GM12878 (cell line): ENCODE data around the gene LDLRAP1. TPM values are rescaled to one million over a fixed set of nuclear protein-coding genes. Genes with fewer than 3 reads are reported as not detected.
A peak's percentile ranks its signal among the peaks of the same experiment; 100 is the strongest.

Experiments used
- ATAC-seq: fragments of 200-7000 bp; cut with Tn5 transposase; 3 replicates; pipeline ENCODE4 v1.9.1; 2020; ENCODE audit warnings: mild to moderate bottlenecking, moderate library complexity
- BruUV-seq: library from RNA; stranded (reverse); fragments of 400-500 nt; replicated peaks from 2 replicates; lab custom pipeline; 2021; lab: Mats Ljungman, UMichigan
- CTCF ChIA-PET: fragments of 300-600 bp; sonication (Branson Sonifier 250); formaldehyde crosslinking; extraction: SDS; loops from one replicate; lab custom pipeline; 2021; ENCODE audit warnings: inconsistent platforms; lab: Yijun Ruan, JAX
- POLR2A ChIA-PET: fragments of 350-600 bp; formaldehyde crosslinking; extraction: SDS; loops from one replicate; lab custom pipeline; 2021; ENCODE audit warnings: inconsistent platforms; lab: Charles Lee
- RAD21 ChIA-PET: fragments of 300-600 bp; sonication (Branson Sonifier 250); formaldehyde crosslinking; loops from one replicate; lab custom pipeline; 2023; ENCODE audit warnings: antibody characterized with exemption; ENCODE audit not compliant: unreplicated experiment; lab: Charles Lee
- SMC1A ChIA-PET: fragments of 300-600 bp; sonication (Branson Sonifier 250); formaldehyde crosslinking; loops from one replicate; lab custom pipeline; 2023; ENCODE audit not compliant: unreplicated experiment, uncharacterized antibody; lab: Charles Lee
- DNase-seq: peaks from one replicate; pipeline ENCODE4 v3.0.0-alpha.2; 2011; ENCODE audit warnings: low read depth, low spot score
- FAIRE-seq: peaks from 3 replicates; lab custom pipeline; 2011; peaks lifted over from hg19 to GRCh38; lab: Jason Lieb, UNC
- H2AFZ ChIP-seq: 2 replicates; pipeline ENCODE4 v1.6.0; 2011; ENCODE audit warnings: low read depth, low read length, control low read depth; ENCODE audit not compliant: control insufficient read depth
- H3K27ac ChIP-seq: 2 replicates; pipeline ENCODE4 v1.5.1; 2011; ENCODE audit warnings: control low read depth; ENCODE audit not compliant: control insufficient read depth, insufficient read depth
- H3K27me3 ChIP-seq, 2 experiments: replicated peaks in 1 of 2; 2 replicates each; pipeline versions ENCODE4 v1.6.0 to v1.6.1; 2011; ENCODE audit warnings: low read length in 1 of 2; ENCODE audit not compliant: control insufficient read depth in 2 of 2, insufficient read depth in 2 of 2
- H3K36me3 ChIP-seq, 2 experiments: 2 replicates each; pipeline ENCODE4 v1.5.1; 2011; ENCODE audit warnings: low read length in 1 of 2; ENCODE audit not compliant: control insufficient read depth in 2 of 2, insufficient read depth in 2 of 2
- H3K4me1 ChIP-seq: 2 replicates; pipeline ENCODE4 v1.6.1; 2011; ENCODE audit warnings: mild to moderate bottlenecking, low read length, moderate library complexity, mixed read lengths; ENCODE audit not compliant: control insufficient read depth, insufficient read depth
- H3K4me2 ChIP-seq: 2 replicates; pipeline ENCODE4 v1.6.0; 2011; ENCODE audit warnings: control low read depth; ENCODE audit not compliant: control insufficient read depth, insufficient read depth
- H3K4me3 ChIP-seq: fragments of 200-600 bp; sonication (generic); 2 replicates; pipeline ENCODE4 v1.5.1; 2016
- H3K79me2 ChIP-seq: 2 replicates; pipeline ENCODE4 v1.6.0; 2011; ENCODE audit warnings: low read length; ENCODE audit not compliant: control insufficient read depth, insufficient read depth
- H3K9ac ChIP-seq: 2 replicates; pipeline ENCODE4 v1.8.0; 2011; ENCODE audit warnings: low read length, control low read depth, mixed read lengths; ENCODE audit not compliant: control insufficient read depth, insufficient read depth
- H3K9me3 ChIP-seq: replicated peaks from 3 replicates; pipeline ENCODE4 v1.5.1; 2011; ENCODE audit warnings: mild to moderate bottlenecking, low read length; ENCODE audit not compliant: control insufficient read depth, insufficient read depth
- H4K20me1 ChIP-seq: 2 replicates; pipeline ENCODE4 v1.6.0; 2011; ENCODE audit not compliant: control insufficient read depth, insufficient read depth
- NFYA ChIP-seq: IDR thresholded peaks from 2 replicates; pipeline ENCODE4 v1.6.1; 2011; ENCODE audit warnings: low read depth, mild to moderate bottlenecking, low read length, improper control_type of control experiment, borderline replicate concordance
- TCF12 ChIP-seq: IDR thresholded peaks from 2 replicates; pipeline ENCODE4 v1.6.1; 2011; ENCODE audit warnings: low read depth, mild to moderate bottlenecking, low read length
- TCF3 ChIP-seq: IDR thresholded peaks from 2 replicates; pipeline ENCODE4 v1.6.1; 2012; ENCODE audit warnings: low read depth, mild to moderate bottlenecking, low read length, borderline replicate concordance; ENCODE audit not compliant: insufficient read depth
- WGBS: methylation state at CpG from one replicate; pipeline ENCODE4 v1.1.6; 2016; ENCODE audit warnings: low lambda C conversion rate; ENCODE audit not compliant: insufficient replicate concordance, insufficient coverage; ENCODE audit errors: missing lambda C conversion rate; 5-methylcytosine and 5-hydroxymethylcytosine counted together
- in situ Hi-C: fragments of 300-500 bp; cut with MboI; formaldehyde crosslinking; loops from 9 replicates; pipeline ENCODE4 v1.14.3; 2018; ENCODE audit warnings: mixed read lengths
- intact Hi-C: fragments of 100-400 bp; cut with micrococcal nuclease; formaldehyde crosslinking; loops from one replicate; pipeline ENCODE4 v1.14.2; 2022; ENCODE audit not compliant: unreplicated experiment
- polyA plus RNA-seq, 11 experiments: library from polyadenylated mRNA; depleted of rRNA in 4 of 11; unstranded in 6 of 11; stranded (reverse) in 5 of 11; fragments of >200 nt; fragmentation: Nextera tagmentation in 4 of 11; fragmentation: Illumina TruSeq in 1 of 11; extraction: Ambion mirVana in 4 of 11; extraction: Trizol in 1 of 11; gene quantifications; 1 replicate in 1 of 11; 2 replicates in 10 of 11; pipeline versions ENCODE4 v1.2.1 to v1.2.3, GENCODE V29; 2011 to 2016; ENCODE audit warnings: inconsistent platforms in 2 of 11, missing spikeins in 2 of 11, low read depth in 1 of 11
- total RNA-seq, 4 experiments: library from RNA; depleted of rRNA in 3 of 4; stranded (reverse); fragments of >200 nt in 3 of 4; fragmentation: Illumina TruSeq in 1 of 4; extraction: Trizol in 1 of 4; gene quantifications; 2 replicates each; pipeline versions ENCODE4 v1.2.1 to v1.2.3, GENCODE V29; 2013 to 2021
- TF ChIP-seq, protein P1 (sequence below): fragments of 450-650 bp; IDR thresholded peaks from 2 replicates; pipeline ENCODE4 v1.6.1; 2017; ENCODE audit warnings: mild to moderate bottlenecking
- TF ChIP-seq, protein P2 (sequence below), 3 experiments: IDR thresholded peaks in 2 of 3; conservative IDR thresholded peaks in 1 of 3; 2 replicates each; pipeline ENCODE4 v1.5.1; 2011; ENCODE audit warnings: low read depth in 3 of 3, low read length in 3 of 3, mild to moderate bottlenecking in 3 of 3, control low read depth in 2 of 3, moderate library complexity in 2 of 3, inconsistent platforms in 1 of 3, mixed read lengths in 1 of 3; ENCODE audit not compliant: control insufficient read depth in 2 of 3, insufficient read depth in 1 of 3; ENCODE audit errors: extremely low read depth in 1 of 3

Gene LDLRAP1
- total and polyA plus RNA-seq, 10 of the 15 experiments (the other 5 are each of a cell fraction or from before 2014, with no cell fraction given): 0.43 to 37.6 (median 22.0) TPM

DNA sequence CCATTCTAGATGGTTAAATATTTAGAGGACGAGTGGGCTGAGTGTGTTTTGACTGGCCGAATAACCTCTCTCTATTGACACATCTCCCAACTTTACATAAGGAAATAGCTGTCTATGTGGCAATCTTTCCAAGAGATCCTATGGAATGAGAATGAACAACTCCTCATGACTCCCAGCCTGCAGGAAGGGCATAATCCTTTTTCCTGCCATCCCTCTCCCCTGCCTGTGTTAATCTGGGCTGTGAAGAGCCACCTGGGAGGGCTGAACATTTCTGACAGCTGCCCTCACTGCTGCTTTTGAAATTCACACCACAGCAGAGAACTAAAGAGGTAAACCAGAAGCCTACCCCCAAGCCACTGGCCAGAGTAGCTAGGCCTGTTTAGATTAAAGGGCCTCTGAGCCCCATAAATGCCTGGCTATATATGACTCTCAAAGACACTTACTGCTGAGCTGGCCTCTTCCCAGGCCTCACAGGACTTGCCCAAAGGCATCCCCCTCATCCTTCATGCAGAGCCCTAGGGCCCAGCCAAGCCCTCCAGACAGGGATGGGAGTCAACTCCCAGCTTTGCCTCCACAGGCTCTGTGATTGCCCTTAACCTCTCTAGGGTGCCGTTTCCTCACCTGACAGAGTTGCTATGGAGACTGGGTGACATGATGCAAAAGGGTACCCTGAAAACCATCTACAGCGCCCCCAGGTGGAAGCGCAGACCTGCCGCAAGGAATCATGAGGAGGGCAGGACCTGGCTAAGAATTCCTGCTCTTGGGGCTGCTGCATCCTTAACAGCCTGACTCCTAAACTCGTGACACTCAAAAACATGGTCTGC, 42.0 kb upstream of the LDLRAP1 start:
- no TSS peak for BruUV-seq
- H3K9ac ChIP-seq: no peak overlapping the region
- H3K4me1 ChIP-seq: no peaks in the 10 kb centered on the region
- in situ Hi-C loops: no loop called here
- FAIRE-seq (no peak), ATAC-seq (no peak; the same call in 2 of the 3 replicates), DNase-seq (no peak)
- ChIA-PET RAD21 (interaction anchor here (1.4 kb wide), 1 partner anchor 19 kb away, joined by 3 read pairs; no protein-coding TSS in a partner anchor), SMC1A (interaction anchor here (0.6 to 4.9 kb wide), 4 partner anchors 12 to 25 kb away, joined by 3 to 24 read pairs (median 4); no protein-coding TSS in a partner anchor), CTCF (interaction anchor here (0.7 to 6.4 kb wide), 7 partner anchors 13 to 309 kb away, joined by 3 to 61 read pairs (median 3); no protein-coding TSS in a partner anchor), POLR2A (no interaction called here)
- intact Hi-C loops: loop anchor here (5.0 kb wide), 1 partner anchor 296 kb away; no protein-coding TSS in a partner anchor
- no peak overlapping the region for H3K4me3 ChIP-seq
- 97% methylated on average over 7 of the region's 7 CpGs for WGBS
- no peaks in the 10 kb centered on the region for H4K20me1 ChIP-seq
- peaks cover 4 to 5% of the 10 kb centered on the region in 2 experiments; a peak in 3 of 4 replicates for H3K36me3 ChIP-seq
- no peak overlapping the region for H3K27ac ChIP-seq
- TF ChIP-seq, protein P1, sequence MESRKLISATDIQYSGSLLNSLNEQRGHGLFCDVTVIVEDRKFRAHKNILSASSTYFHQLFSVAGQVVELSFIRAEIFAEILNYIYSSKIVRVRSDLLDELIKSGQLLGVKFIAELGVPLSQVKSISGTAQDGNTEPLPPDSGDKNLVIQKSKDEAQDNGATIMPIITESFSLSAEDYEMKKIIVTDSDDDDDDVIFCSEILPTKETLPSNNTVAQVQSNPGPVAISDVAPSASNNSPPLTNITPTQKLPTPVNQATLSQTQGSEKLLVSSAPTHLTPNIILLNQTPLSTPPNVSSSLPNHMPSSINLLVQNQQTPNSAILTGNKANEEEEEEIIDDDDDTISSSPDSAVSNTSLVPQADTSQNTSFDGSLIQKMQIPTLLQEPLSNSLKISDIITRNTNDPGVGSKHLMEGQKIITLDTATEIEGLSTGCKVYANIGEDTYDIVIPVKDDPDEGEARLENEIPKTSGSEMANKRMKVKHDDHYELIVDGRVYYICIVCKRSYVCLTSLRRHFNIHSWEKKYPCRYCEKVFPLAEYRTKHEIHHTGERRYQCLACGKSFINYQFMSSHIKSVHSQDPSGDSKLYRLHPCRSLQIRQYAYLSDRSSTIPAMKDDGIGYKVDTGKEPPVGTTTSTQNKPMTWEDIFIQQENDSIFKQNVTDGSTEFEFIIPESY: peak; percentile 97
- TF ChIP-seq TCF12: no peak
- TF ChIP-seq, protein P2, sequence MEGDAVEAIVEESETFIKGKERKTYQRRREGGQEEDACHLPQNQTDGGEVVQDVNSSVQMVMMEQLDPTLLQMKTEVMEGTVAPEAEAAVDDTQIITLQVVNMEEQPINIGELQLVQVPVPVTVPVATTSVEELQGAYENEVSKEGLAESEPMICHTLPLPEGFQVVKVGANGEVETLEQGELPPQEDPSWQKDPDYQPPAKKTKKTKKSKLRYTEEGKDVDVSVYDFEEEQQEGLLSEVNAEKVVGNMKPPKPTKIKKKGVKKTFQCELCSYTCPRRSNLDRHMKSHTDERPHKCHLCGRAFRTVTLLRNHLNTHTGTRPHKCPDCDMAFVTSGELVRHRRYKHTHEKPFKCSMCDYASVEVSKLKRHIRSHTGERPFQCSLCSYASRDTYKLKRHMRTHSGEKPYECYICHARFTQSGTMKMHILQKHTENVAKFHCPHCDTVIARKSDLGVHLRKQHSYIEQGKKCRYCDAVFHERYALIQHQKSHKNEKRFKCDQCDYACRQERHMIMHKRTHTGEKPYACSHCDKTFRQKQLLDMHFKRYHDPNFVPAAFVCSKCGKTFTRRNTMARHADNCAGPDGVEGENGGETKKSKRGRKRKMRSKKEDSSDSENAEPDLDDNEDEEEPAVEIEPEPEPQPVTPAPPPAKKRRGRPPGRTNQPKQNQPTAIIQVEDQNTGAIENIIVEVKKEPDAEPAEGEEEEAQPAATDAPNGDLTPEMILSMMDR (IDR thresholded peaks at IDR 0.05 in 2 of 3, conservative IDR thresholded peaks at IDR 0.05 in 1 of 3; ENCODE audit: control insufficient read depth in 2 of 3, extremely low read depth in 1 of 3, insufficient read depth in 1 of 3, low read depth in 3 of 3, low read length in 3 of 3): peak in 2 of 3 experiments; percentile 12 to 27; a peak in 2 of 6 replicates
- no peak for TF ChIP-seq NFYA
- no peak for TF ChIP-seq TCF3
- no peaks in the 10 kb centered on the region for H3K9me3 ChIP-seq
- no peak overlapping the region for H2AFZ ChIP-seq
- H3K4me2 ChIP-seq: no peak overlapping the region
- H3K27me3 ChIP-seq: no peaks in the 10 kb centered on the region
- H3K79me2 ChIP-seq: no peaks in the 10 kb centered on the region
